WTC11 (cell line): ENCODE measurements around the gene FBXO28.

Experiments
- ATF1 ChIP-seq: sonication (generic); formaldehyde crosslinking; IDR thresholded peaks from 2 replicates; pipeline ENCODE4 v1.8.1; 2023; ENCODE audit warnings: mild to moderate bottlenecking, moderate library complexity, missing genetic modification reagents
- ELF4 ChIP-seq: sonication (generic); formaldehyde crosslinking; IDR thresholded peaks from 2 replicates; pipeline ENCODE4 v1.8.1; 2022; ENCODE audit warnings: low read depth, mild to moderate bottlenecking, moderate library complexity, missing genetic modification reagents
- GRHL2 ChIP-seq: fragments of 250-450 bp; sonication (Bioruptor Pico); IDR thresholded peaks from 2 replicates; pipeline ENCODE4 v1.8.0; 2022; ENCODE audit warnings: mild to moderate bottlenecking, moderate library complexity; ENCODE audit not compliant: insufficient replicate concordance, severe bottlenecking
- HMGXB4 ChIP-seq: sonication (generic); formaldehyde crosslinking; IDR thresholded peaks from 2 replicates; pipeline ENCODE4 v1.8.1; 2023; ENCODE audit warnings: mild to moderate bottlenecking, moderate library complexity, missing genetic modification reagents
- MAX ChIP-seq: sonication (generic); formaldehyde crosslinking; IDR thresholded peaks from 2 replicates; pipeline ENCODE4 v1.8.0; 2022; ENCODE audit warnings: mild to moderate bottlenecking, missing genetic modification reagents
- NFATC4 ChIP-seq: fragments of 250-450 bp; sonication (Bioruptor Pico); IDR thresholded peaks from 2 replicates; pipeline ENCODE4 v1.9.0; 2021; ENCODE audit warnings: mild to moderate bottlenecking
- OVOL2 ChIP-seq: fragments of 250-450 bp; sonication (Bioruptor Pico); IDR thresholded peaks from 2 replicates; pipeline ENCODE4 v1.9.0; 2021; ENCODE audit warnings: mild to moderate bottlenecking, borderline replicate concordance
- PRDM15 ChIP-seq: sonication (generic); formaldehyde crosslinking; IDR thresholded peaks from 2 replicates; pipeline ENCODE4 v1.8.0; 2022; ENCODE audit warnings: missing genetic modification reagents
- ZBTB43 ChIP-seq: sonication (generic); formaldehyde crosslinking; IDR thresholded peaks from 2 replicates; pipeline ENCODE4 v1.8.1; 2023; ENCODE audit warnings: mild to moderate bottlenecking, missing genetic modification reagents
- ZNF423 ChIP-seq: fragments of 250-450 bp; sonication (Bioruptor Pico); IDR thresholded peaks from 2 replicates; pipeline ENCODE4 v2.1.2; 2022; ENCODE audit warnings: mild to moderate bottlenecking, moderate library complexity
- ZNF532 ChIP-seq: fragments of 250-450 bp; sonication (Bioruptor Pico); IDR thresholded peaks from 2 replicates; pipeline ENCODE4 v1.9.0; 2021; ENCODE audit warnings: mild to moderate bottlenecking, borderline replicate concordance
- TF ChIP-seq, protein P1 (sequence below): fragments of 200-600 bp; IDR thresholded peaks from 2 replicates; pipeline ENCODE4 v1.8.0; 2022; ENCODE audit warnings: antibody characterized with exemption

- TF ChIP-seq ATF1 (CRISPR knock-in tag) (no peak), GRHL2 (CRISPR knock-in tag) (no peak), HMGXB4 (CRISPR knock-in tag) (no peak), PRDM15 (no peak), ZNF423 (CRISPR knock-in tag) (no peak), ELF4 (CRISPR knock-in tag) (no peak), MAX (CRISPR knock-in tag) (no peak), ZNF532 (CRISPR knock-in tag) (no peak), OVOL2 (CRISPR knock-in tag) (no peak), ZBTB43 (CRISPR knock-in tag) (no peak), NFATC4 (CRISPR knock-in tag) (no peak)
- TF ChIP-seq, protein P1, sequence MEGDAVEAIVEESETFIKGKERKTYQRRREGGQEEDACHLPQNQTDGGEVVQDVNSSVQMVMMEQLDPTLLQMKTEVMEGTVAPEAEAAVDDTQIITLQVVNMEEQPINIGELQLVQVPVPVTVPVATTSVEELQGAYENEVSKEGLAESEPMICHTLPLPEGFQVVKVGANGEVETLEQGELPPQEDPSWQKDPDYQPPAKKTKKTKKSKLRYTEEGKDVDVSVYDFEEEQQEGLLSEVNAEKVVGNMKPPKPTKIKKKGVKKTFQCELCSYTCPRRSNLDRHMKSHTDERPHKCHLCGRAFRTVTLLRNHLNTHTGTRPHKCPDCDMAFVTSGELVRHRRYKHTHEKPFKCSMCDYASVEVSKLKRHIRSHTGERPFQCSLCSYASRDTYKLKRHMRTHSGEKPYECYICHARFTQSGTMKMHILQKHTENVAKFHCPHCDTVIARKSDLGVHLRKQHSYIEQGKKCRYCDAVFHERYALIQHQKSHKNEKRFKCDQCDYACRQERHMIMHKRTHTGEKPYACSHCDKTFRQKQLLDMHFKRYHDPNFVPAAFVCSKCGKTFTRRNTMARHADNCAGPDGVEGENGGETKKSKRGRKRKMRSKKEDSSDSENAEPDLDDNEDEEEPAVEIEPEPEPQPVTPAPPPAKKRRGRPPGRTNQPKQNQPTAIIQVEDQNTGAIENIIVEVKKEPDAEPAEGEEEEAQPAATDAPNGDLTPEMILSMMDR = no peak
Observed at GRCh38 chr1:224114787-224115175, 870 bp downstream of the FBXO28 start.
